Measurements from ENCODE around the gene TMEM45A.
A peak's percentile ranks its signal among the peaks of the same experiment; 100 is the strongest.
"Not testable (repeated sequence)": the region's sequence is repeated elsewhere in the genome, so short reads cannot be mapped to it uniquely, and the experiment has no call there.

The TMEM45A gene

GRCh38 chr3:100489118-100489517, 3.3 kb upstream of the TMEM45A start:
- DNase-seq: no peak

- DNase-seq: no peak
Observed at GRCh38 chr3:100496711-100497261, 4.4 kb downstream of the TMEM45A start.

GRCh38 chr3:100499651-100500050, 7.2 kb downstream of the TMEM45A start:
- DNase-seq: no peak

GRCh38 chr3:100500320-100500880, 8.0 kb downstream of the TMEM45A start:
- DNase-seq: no peak

GRCh38 chr3:100503448-100503847, 11.0 kb downstream of the TMEM45A start:
- no peak for DNase-seq

- no peak for DNase-seq
Observed at GRCh38 chr3:100506355-100506754, 13.9 kb downstream of the TMEM45A start.

- DNase-seq: not testable (repeated sequence)
Observed at GRCh38 chr3:100509818-100510217, 17.4 kb downstream of the TMEM45A start.

- DNase-seq: no peak
Observed at GRCh38 chr3:100516232-100516631, 23.8 kb downstream of the TMEM45A start.

GRCh38 chr3:100516838-100517237, 24.4 kb downstream of the TMEM45A start:
- DNase-seq: no peak

- DNase-seq: no peak
Observed at GRCh38 chr3:100517276-100517675, 24.9 kb downstream of the TMEM45A start.

GRCh38 chr3:100518244-100518643, 25.8 kb downstream of the TMEM45A start:
- no peak for DNase-seq

GRCh38 chr3:100518983-100519382, 26.6 kb downstream of the TMEM45A start:
- DNase-seq: no peak

- DNase-seq: peak; percentile 19 to 67
Observed at GRCh38 chr3:100521439-100521845, 29.0 kb downstream of the TMEM45A start.

- no peak for DNase-seq
Observed at GRCh38 chr3:100522125-100522524, 29.7 kb downstream of the TMEM45A start.

GRCh38 chr3:100523050-100523760, 30.8 kb downstream of the TMEM45A start:
- DNase-seq: no peak

- no peak for DNase-seq
Observed at GRCh38 chr3:100525753-100526612, 33.6 kb downstream of the TMEM45A start.

- no peak for DNase-seq
Observed at GRCh38 chr3:100526613-100527346, 34.4 kb downstream of the TMEM45A start.

GRCh38 chr3:100527347-100527735, 34.9 kb downstream of the TMEM45A start:
- no peak for DNase-seq

GRCh38 chr3:100531093-100531492, 38.7 kb downstream of the TMEM45A start:
- no peak for DNase-seq

- DNase-seq: no peak
Observed at GRCh38 chr3:100532411-100532810, 40.0 kb downstream of the TMEM45A start.

- DNase-seq: no peak
Observed at GRCh38 chr3:100533176-100533575, 40.8 kb downstream of the TMEM45A start.

GRCh38 chr3:100535610-100535943, 43.2 kb downstream of the TMEM45A start:
- DNase-seq: no peak

- no peak for DNase-seq
Observed at GRCh38 chr3:100536093-100536492, 43.7 kb downstream of the TMEM45A start.
